Smooth muscle cell of trachea (primary cell): Measurements from ENCODE around the gene ERP27. TPM values are rescaled to one million over a fixed set of nuclear protein-coding genes. Genes with fewer than 3 reads are reported as not detected.

Experiments
- total RNA-seq: library from RNA; depleted of rRNA; stranded (reverse); fragments of >200 nt; gene quantifications from 2 replicates; pipeline ENCODE4 v1.2.1, GENCODE V29; 2014

ERP27 gene
- total RNA-seq, result not detected in 2 replicates

GRCh38 chr12:14938301-14938700 lies at the start of gene ERP27:
ERP27 (minus strand) TSS chr12:14938537; CDS start chr12:14938508, 29 bp downstream.

GRCh38 chr12:14972816-14973215 lies 34.5 kb upstream of the ERP27 start, which contains the start of gene PDE6H:
PDE6H (plus strand) TSS chr12:14973042; CDS start chr12:14978013, 4,971 bp downstream.

GRCh38 chr12:14961466-14962152 lies 23.3 kb upstream of the ERP27 start, which contains the start of gene ARHGDIB:
ARHGDIB (minus strand) TSS chr12:14961601; CDS start chr12:14950712, 10,889 bp downstream.

GRCh38 chr12:14885718-14886221 lies 52.6 kb downstream of the ERP27 start, which contains the start of gene MGP:
MGP (minus strand) TSS chr12:14885854; CDS start chr12:14885791, 63 bp downstream.

Other genes with a start within 250 kb of the ERP27 start
- gene GUCY2C, start 241.9 kb downstream of the ERP27 start, total RNA-seq, result not detected in 2 replicates
- gene WBP11, start 135.1 kb downstream of the ERP27 start, total RNA-seq, result 10.8 and 10.9 TPM in 2 replicates
- 0.99 and 1.3 TPM in 2 replicates for gene C12orf60, start 134.9 kb downstream of the ERP27 start, total RNA-seq
- gene SMCO3, start 124.4 kb downstream of the ERP27 start, total RNA-seq, result 0.15 and 0.17 TPM in 2 replicates
- 0.44 TPM in 1 of 2 replicates, not detected in the other for gene ART4, start 95.0 kb downstream of the ERP27 start, total RNA-seq
- gene MGP, start 52.7 kb downstream of the ERP27 start, total RNA-seq, result 3.5 and 4.1 TPM in 2 replicates
- gene ARHGDIB, start 23.1 kb upstream of the ERP27 start, total RNA-seq, result 0.83 and 4.7 TPM in 2 replicates
- not detected in 2 replicates for gene PDE6H, start 34.5 kb upstream of the ERP27 start, total RNA-seq